GM12891 (cell line): ENCODE measurements around the gene PIP5K1B.

ENCODE experiments used
- POLR2A ChIP-seq: IDR thresholded peaks from 2 replicates; pipeline ENCODE4 v1.6.1; 2011; ENCODE audit warnings: low read depth, low read length, control low read depth
- POLR2AphosphoS5 ChIP-seq: IDR thresholded peaks from 2 replicates; pipeline ENCODE4 v1.6.1; 2011; ENCODE audit warnings: low read depth, low read length, control low read depth
- SPI1 ChIP-seq: IDR thresholded peaks from 2 replicates; pipeline ENCODE4 v1.6.1; 2011; ENCODE audit warnings: low read depth, low read length, control low read depth

GRCh38 chr9:69056191-69056815, 351.3 kb downstream of the PIP5K1B start:
- TF ChIP-seq POLR2A (no peak), SPI1 (no peak), POLR2AphosphoS5 (no peak)
